GM10266 (cell line): Measurements from ENCODE around the gene PTPRD.

Source experiments
- DNase-seq: peaks from one replicate; pipeline ENCODE4 v3.0.0; 2012; ENCODE audit errors: extremely low spot score
- TF ChIP-seq, protein P1 (sequence below): IDR thresholded peaks from 2 replicates; pipeline ENCODE4 v1.5.1; 2012; ENCODE audit warnings: mild to moderate bottlenecking, low read depth; ENCODE audit not compliant: control insufficient read depth, insufficient read depth; ENCODE audit errors: missing control alignments

The PTPRD gene

GRCh38 chr9:10015755-10016154 lies 597.0 kb downstream of the PTPRD start:
- TF ChIP-seq, protein P1, sequence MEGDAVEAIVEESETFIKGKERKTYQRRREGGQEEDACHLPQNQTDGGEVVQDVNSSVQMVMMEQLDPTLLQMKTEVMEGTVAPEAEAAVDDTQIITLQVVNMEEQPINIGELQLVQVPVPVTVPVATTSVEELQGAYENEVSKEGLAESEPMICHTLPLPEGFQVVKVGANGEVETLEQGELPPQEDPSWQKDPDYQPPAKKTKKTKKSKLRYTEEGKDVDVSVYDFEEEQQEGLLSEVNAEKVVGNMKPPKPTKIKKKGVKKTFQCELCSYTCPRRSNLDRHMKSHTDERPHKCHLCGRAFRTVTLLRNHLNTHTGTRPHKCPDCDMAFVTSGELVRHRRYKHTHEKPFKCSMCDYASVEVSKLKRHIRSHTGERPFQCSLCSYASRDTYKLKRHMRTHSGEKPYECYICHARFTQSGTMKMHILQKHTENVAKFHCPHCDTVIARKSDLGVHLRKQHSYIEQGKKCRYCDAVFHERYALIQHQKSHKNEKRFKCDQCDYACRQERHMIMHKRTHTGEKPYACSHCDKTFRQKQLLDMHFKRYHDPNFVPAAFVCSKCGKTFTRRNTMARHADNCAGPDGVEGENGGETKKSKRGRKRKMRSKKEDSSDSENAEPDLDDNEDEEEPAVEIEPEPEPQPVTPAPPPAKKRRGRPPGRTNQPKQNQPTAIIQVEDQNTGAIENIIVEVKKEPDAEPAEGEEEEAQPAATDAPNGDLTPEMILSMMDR, result no peak
- DNase-seq, result no peak

DNA sequence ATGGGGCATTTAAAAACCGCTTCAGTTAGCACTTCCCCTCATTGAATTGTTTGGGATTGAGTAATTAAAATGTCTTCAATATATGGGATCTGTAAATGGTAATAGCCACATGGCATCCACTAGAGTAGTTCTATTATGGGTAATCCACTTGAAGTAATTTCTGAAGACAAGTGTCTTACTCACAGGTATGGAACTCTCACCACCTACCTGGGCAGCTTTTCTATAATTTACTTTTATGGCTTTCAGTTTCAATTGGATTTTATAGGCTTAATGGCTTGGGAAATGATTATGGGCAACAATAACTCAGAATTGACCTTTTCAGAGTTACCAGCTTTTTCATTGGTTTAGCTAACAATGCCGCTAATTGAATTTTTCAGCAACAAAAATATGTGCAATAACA lies 597.9 kb downstream of the PTPRD start:
- DNase-seq, result no peak

DNA sequence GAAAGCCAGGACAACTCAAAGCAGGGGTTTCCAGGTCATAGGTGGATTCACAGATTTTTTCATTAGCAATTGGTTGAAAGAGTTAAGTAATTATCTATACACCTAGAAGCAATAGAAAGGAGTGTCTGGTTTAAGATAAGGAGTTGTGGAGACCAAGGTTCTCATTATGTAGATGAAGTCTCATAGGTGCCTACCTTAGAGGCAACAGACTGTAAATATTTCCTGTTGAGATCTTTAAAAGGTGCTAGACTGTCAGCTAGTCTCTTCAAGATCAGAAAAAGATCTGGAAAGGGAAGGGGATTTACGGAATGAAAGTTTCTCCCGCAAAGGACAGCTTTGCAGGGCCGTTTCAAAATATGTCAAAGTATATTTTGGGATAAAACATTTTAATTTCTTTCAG lies 603.4 kb downstream of the PTPRD start:
- DNase-seq, result no peak

More for the DNA sequence above, 597.9 kb downstream of the PTPRD start:
- TF ChIP-seq, protein P1, result no peak

GRCh38 chr9:10008101-10008799 lies 604.6 kb downstream of the PTPRD start:
- TF ChIP-seq, protein P1, result no peak
- DNase-seq, result no peak

More for the DNA sequence above, 603.4 kb downstream of the PTPRD start:
- TF ChIP-seq, protein P1, result no peak

DNA sequence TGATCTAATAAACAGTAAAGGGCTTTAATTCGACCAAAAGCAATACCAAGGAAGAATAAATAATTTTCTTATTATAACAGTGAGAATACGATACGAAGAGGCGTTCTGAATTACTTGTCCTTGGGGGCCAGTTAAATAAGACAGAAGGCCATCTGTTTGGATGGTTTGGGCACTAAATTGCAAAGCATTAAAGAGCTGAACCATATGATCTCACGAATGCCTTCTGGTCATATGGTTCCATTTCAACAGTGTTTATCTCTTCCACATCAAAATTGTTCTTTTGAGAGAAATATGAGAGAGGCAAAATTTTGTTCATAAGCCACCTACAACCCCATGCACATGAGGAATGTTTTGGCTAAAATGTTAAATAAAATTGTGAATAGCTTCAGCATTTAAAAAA lies 605.4 kb downstream of the PTPRD start:
- no peak for DNase-seq
- TF ChIP-seq, protein P1, result no peak

GRCh38 chr9:10005206-10005605 lies 607.6 kb downstream of the PTPRD start:
- DNase-seq, result no peak
- TF ChIP-seq, protein P1, result no peak

- TF ChIP-seq, protein P1, result no peak
- DNase-seq, result no peak
Observed at GRCh38 chr9:10003047-10003446, 609.8 kb downstream of the PTPRD start.
